Stimulated activated CD4-positive, alpha-beta T cell treated with anti-CD3 and anti-CD28 coated beads, Interleukin-1b, Interleukin-23, amount 100 ng/mL, for 1 hour (primary cell): ENCODE results near the gene C2.
"Not testable (repeated sequence)": the region's sequence is repeated elsewhere in the genome, so short reads cannot be mapped to it uniquely, and the experiment has no call there.

Source experiments
- DNase-seq, 2 donors: peaks; one replicate each; pipeline ENCODE4 v3.0.0-alpha.2; 2020; ENCODE audit warnings: low read depth in 2 of 2

Gene C2

DNA sequence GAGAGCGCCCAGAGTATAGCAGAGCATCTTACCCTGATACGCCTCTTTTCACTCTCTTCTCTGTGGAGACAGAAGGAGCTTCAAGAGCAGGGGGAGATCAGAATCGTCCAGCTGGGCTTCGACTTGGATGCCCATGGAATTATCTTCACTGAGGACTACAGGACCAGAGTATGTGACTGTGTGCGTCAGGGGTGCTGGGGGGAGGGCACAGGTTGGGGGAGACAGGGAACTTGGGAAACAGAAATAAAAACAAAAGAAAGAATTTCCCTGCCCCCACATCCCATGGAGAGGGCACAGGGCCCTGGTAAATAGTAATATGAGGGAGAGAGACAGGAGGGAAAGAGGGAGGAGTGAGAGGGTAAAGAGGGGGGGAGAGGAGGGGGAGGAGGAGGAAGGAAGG, 51.3 kb downstream of the C2 start:
- no peak for DNase-seq

GRCh38 chr6:31979238-31979898, 51.9 kb downstream of the C2 start:
- no peak for DNase-seq

DNA sequence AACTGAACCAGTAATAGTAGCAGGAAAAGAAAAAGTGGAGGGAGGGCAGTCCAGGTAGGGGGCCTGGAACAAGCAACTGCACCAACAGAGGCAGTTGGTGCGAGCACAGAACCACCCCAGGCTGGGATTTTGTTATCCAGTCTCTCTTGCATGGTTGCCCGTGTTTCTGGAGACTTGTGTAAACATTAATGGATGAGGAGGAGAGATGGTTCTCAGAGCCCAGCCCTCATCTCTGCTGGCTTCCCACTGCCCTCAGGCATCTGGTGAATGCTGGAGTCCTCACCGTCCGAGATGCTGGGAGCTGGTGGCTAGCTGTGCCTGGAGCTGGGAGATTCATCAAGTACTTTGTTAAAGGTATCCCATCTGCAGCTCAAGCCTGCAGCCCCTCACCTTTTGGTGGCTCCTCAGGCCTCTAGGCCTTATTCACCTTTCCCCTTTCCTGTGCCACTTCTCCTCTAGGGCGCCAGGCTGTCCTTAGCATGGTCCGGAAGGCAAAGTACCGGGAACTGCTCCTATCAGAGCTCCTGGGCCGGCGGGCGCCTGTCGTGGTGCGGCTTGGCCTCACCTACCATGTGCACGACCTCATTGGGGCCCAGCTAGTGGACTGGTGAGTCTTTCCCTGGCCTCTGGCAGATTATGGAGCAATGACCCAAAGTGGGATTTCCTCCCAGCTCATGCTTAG, 52.8 kb downstream of the C2 start:
- DNase-seq = not testable (repeated sequence)

DNA sequence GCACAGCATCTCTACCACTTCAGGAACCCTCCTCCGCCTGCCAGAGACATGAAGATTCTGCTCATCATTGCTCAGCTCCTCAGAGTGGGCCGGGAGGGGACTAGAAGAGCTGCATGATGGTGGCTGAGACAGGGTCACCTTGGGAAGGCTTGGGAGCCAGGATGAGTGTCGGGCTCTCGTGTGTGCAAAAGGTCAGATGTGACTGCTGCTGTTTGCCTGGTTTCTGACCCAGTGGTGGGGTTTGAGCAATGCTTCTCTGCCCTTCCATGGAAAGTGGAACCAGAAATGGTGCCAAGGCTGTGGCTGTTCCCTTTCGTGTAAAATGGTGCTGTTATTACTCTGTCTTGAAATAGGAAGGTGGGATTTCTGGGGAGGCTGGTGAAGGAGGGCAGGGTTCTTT, 53.5 kb downstream of the C2 start:
- DNase-seq = not testable (repeated sequence)

DNA sequence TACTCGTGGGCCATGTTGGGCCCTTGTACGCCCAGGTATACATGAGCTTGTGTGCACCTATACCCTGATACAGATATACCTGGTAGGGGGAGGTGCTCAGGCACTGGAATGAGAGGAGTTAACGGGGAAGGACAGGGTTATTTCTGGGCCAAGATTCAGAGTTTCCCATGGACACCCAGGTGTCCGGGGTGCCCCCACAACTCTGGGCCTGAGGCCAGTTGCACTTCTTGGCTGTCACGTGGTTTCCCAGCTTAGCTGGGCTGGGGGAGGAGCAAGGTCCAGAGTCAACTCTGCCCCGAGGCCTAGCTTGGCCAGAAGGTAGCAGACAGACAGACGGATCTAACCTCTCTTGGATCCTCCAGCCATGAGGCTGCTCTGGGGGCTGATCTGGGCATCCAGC, 54.2 kb downstream of the C2 start, which contains the start of gene C4A:
C4A (plus strand) TSS at position 314 of the 400 bp plus-strand sequence; CDS start at position 365, 51 bp downstream.
- DNase-seq = not testable (repeated sequence)

DNA sequence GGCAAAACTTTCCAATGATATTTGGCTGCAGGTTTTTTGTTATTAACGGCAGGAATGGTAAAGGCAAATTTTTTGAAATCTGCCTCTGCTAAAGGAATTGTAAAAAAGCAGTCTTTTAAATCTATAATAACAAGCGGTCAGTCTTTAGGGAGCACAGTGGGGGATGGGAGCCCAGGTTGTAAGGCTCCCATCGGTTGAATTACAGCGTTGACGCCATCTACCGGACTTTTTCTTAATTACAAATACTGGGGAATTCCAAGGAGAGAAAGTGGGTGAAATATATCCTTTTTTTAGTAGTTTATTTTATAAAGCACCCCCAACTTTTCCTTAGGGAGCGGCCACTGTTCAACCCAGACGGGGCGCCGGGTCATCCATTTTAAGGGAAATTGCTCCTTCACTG, 61.8 kb downstream of the C2 start:
- DNase-seq = not testable (repeated sequence)

DNA sequence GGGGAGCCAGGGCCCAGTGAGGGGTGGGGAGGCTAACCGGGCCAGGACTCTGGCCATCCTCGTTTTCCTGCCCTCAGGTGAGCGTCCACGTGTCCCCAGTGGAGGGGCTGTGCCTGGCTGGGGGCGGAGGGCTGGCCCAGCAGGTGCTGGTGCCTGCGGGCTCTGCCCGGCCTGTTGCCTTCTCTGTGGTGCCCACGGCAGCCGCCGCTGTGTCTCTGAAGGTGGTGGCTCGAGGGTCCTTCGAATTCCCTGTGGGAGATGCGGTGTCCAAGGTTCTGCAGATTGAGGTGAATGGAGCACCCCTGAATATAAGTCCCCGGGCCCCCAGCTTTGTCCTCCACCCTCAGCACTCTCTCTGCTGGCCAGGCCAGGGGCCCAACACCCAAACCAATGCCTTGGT, 66.9 kb downstream of the C2 start:
- DNase-seq = not testable (repeated sequence)
